GM12891 (cell line): Measurements from ENCODE around the gene SPON1.
"Not testable (repeated sequence)": the region's sequence is repeated elsewhere in the genome, so short reads cannot be mapped to it uniquely, and the experiment has no call there.

Source experiments
- DNase-seq: peaks from one replicate; pipeline ENCODE4 v3.0.0; 2011; ENCODE audit warnings: low spot score; ENCODE audit not compliant: insufficient read length
- FAIRE-seq: peaks from 2 replicates; lab custom pipeline; 2011; peaks lifted over from hg19 to GRCh38; lab: Jason Lieb, UNC
- PAX5 ChIP-seq: IDR thresholded peaks from 2 replicates; pipeline ENCODE4 v1.6.1; 2011; ENCODE audit warnings: low read length, moderate library complexity, mild to moderate bottlenecking; ENCODE audit not compliant: insufficient read depth, severe bottlenecking
- POLR2A ChIP-seq: IDR thresholded peaks from 2 replicates; pipeline ENCODE4 v1.6.1; 2011; ENCODE audit warnings: low read depth, low read length, control low read depth
- POLR2AphosphoS5 ChIP-seq: IDR thresholded peaks from 2 replicates; pipeline ENCODE4 v1.6.1; 2011; ENCODE audit warnings: low read depth, low read length, control low read depth
- POU2F2 ChIP-seq: IDR thresholded peaks from 2 replicates; pipeline ENCODE4 v1.6.1; 2011; ENCODE audit warnings: low read depth, mild to moderate bottlenecking, control low read depth, low read length, moderate library complexity
- SPI1 ChIP-seq: IDR thresholded peaks from 2 replicates; pipeline ENCODE4 v1.6.1; 2011; ENCODE audit warnings: low read depth, low read length, control low read depth
- TAF1 ChIP-seq: IDR thresholded peaks from 2 replicates; pipeline ENCODE4 v1.6.1; 2011; ENCODE audit warnings: low read depth, low read length, control low read depth

SPON1 gene

GRCh38 chr11:13928566-13929251 is 33.8 kb upstream of the SPON1 start:
- TF ChIP-seq TAF1 (no peak), POLR2AphosphoS5 (no peak), POU2F2 (no peak), SPI1 (no peak), PAX5 (no peak), POLR2A (no peak)
- DNase-seq (no peak), FAIRE-seq (no peak)

GRCh38 chr11:13929395-13929891 is 33.1 kb upstream of the SPON1 start:
- DNase-seq = no peak
- no peak for TF ChIP-seq SPI1
- no peak for TF ChIP-seq PAX5
- TF ChIP-seq POLR2A = no peak
- TF ChIP-seq POLR2AphosphoS5 = no peak
- TF ChIP-seq POU2F2 = no peak
- no peak for TF ChIP-seq TAF1

GRCh38 chr11:13931356-13931755 is 31.2 kb upstream of the SPON1 start:
- TF ChIP-seq POU2F2 (no peak), TAF1 (no peak), POLR2A (no peak), POLR2AphosphoS5 (no peak), SPI1 (no peak), PAX5 (no peak)
- FAIRE-seq (no peak), DNase-seq (no peak)

More at GRCh38 chr11:13929395-13929891, 33.1 kb upstream of the SPON1 start:
- FAIRE-seq = no peak

GRCh38 chr11:13937154-13937553 is 25.4 kb upstream of the SPON1 start:
- not testable (repeated sequence) for FAIRE-seq, DNase-seq

- DNase-seq, FAIRE-seq: not testable (repeated sequence)
Measured at GRCh38 chr11:13938829-13939228, 23.7 kb upstream of the SPON1 start.

- TF ChIP-seq SPI1 = no peak
- TF ChIP-seq POLR2A = no peak
- FAIRE-seq = no peak
- DNase-seq = no peak
Measured at GRCh38 chr11:13939961-13940906, 22.3 kb upstream of the SPON1 start.

GRCh38 chr11:13940907-13941256 is 21.6 kb upstream of the SPON1 start:
- no peak for TF ChIP-seq TAF1
- TF ChIP-seq SPI1 = no peak
- no peak for TF ChIP-seq POLR2A
- no peak for TF ChIP-seq PAX5
- no peak for TF ChIP-seq POLR2AphosphoS5
- TF ChIP-seq POU2F2 = no peak
- FAIRE-seq = no peak
- DNase-seq = no peak

GRCh38 chr11:13941775-13942174 is 20.7 kb upstream of the SPON1 start:
- DNase-seq (no peak), FAIRE-seq (no peak)
- TF ChIP-seq PAX5 (no peak), POLR2A (no peak), TAF1 (no peak), POLR2AphosphoS5 (no peak), POU2F2 (no peak), SPI1 (no peak)

GRCh38 chr11:13942378-13942777 is 20.1 kb upstream of the SPON1 start:
- FAIRE-seq = no peak
- no peak for DNase-seq
- TF ChIP-seq TAF1 (no peak), POU2F2 (no peak), SPI1 (no peak), POLR2A (no peak), PAX5 (no peak)

- no peak for DNase-seq
- TF ChIP-seq POU2F2 (no peak), PAX5 (no peak), SPI1 (no peak), POLR2AphosphoS5 (no peak), TAF1 (no peak), POLR2A (no peak)
- FAIRE-seq = no peak
Measured at GRCh38 chr11:13942971-13943381, 19.5 kb upstream of the SPON1 start.

GRCh38 chr11:13944016-13944415 is 18.5 kb upstream of the SPON1 start:
- no peak for TF ChIP-seq SPI1
- no peak for TF ChIP-seq POU2F2
- no peak for DNase-seq
- FAIRE-seq = no peak
